Lung (tissue), 12 donors: ENCODE measurements around the gene MBD3. TPM values are rescaled to one million over a fixed set of nuclear protein-coding genes. Genes with fewer than 3 reads are reported as not detected.

Experiments used
- ATAC-seq: fragments of 200-7000 bp; cut with Tn5 transposase; one replicate; pipeline ENCODE4 v1.9.1; 2020; ENCODE audit warnings: moderate number of reproducible peaks; ENCODE audit not compliant: insufficient read depth, low FRiP score
- DNase-seq, 3 donors: peaks; one replicate each; pipeline ENCODE4 v3.0.0-alpha.2; 2013 to 2017
- H3K27ac ChIP-seq, 2 donors: one replicate each; pipeline ENCODE4 v1.5.1; 2013; ENCODE audit warnings: mild to moderate bottlenecking in 2 of 2, moderate library complexity in 2 of 2, control low read depth in 1 of 2, inconsistent platforms in 1 of 2, low read depth in 1 of 2, low read length in 1 of 2
- H3K27me3 ChIP-seq, 3 donors: one replicate each; pipeline ENCODE4 v1.5.1; 2013; ENCODE audit warnings: low read length in 2 of 3; ENCODE audit not compliant: control insufficient read depth in 3 of 3, insufficient read depth in 3 of 3
- H3K36me3 ChIP-seq, 4 donors: one replicate each; pipeline ENCODE4 v1.5.1; 2013; ENCODE audit warnings: low read length in 4 of 4, mild to moderate bottlenecking in 1 of 4, moderate library complexity in 1 of 4; ENCODE audit not compliant: control insufficient read depth in 4 of 4, insufficient read depth in 4 of 4
- H3K4me1 ChIP-seq, 5 donors: one replicate each; pipeline ENCODE4 v1.5.1; 2013; ENCODE audit warnings: low read length in 5 of 5, mild to moderate bottlenecking in 2 of 5, moderate library complexity in 1 of 5; ENCODE audit not compliant: control insufficient read depth in 5 of 5, insufficient read depth in 5 of 5
- H3K4me3 ChIP-seq: one replicate; pipeline ENCODE4 v1.5.1; 2013; ENCODE audit warnings: mild to moderate bottlenecking, control low read depth, moderate library complexity
- H3K9ac ChIP-seq, 2 donors: one replicate each; pipeline ENCODE4 v1.5.1; 2013; ENCODE audit warnings: low read length in 2 of 2, control low read depth in 1 of 2; ENCODE audit not compliant: insufficient read depth in 1 of 2
- H3K9me3 ChIP-seq, 4 donors: one replicate each; pipeline ENCODE4 v1.5.1; 2013; ENCODE audit warnings: low read length in 3 of 4, mild to moderate bottlenecking in 1 of 4, moderate library complexity in 1 of 4; ENCODE audit not compliant: control insufficient read depth in 4 of 4, insufficient read depth in 3 of 4
- CTCF ChIP-seq: IDR thresholded peaks from 2 replicates; pipeline ENCODE4 v1.5.1; 2012; ENCODE audit warnings: mild to moderate bottlenecking; ENCODE audit errors: control extremely low read depth, extremely low read depth
- WGBS, 2 donors: extraction: QIAGEN DNeasy Blood & Tissue Kit; methylation state at CpG; one replicate each; pipeline ENCODE4 v1.1.7; 2013; 5-methylcytosine and 5-hydroxymethylcytosine counted together
- polyA plus RNA-seq, 2 donors: library from polyadenylated mRNA; stranded (reverse); fragments of 200-250 nt; gene quantifications; one replicate each; pipeline ENCODE4 v1.2.1, GENCODE V29; 2013
- total RNA-seq, 2 donors: library from RNA; depleted of rRNA in 1 of 2; stranded (reverse); fragments of >200 nt in 1 of 2; gene quantifications; one replicate each; pipeline ENCODE4 v1.2.1, GENCODE V29; 2014 to 2021
- donor health status: control.
- donor health status: control.
- donor health status: Bipolar disorder and iron deficiency.
- donor health status: healthy.
- donor health status: DM: yes; HTN: yes; CAD: no.

MBD3 gene
- total and polyA plus RNA-seq, 4 donors: 48.1 to 129 (median 88.7) TPM

- Histone ChIP-seq H3K4me3 (no peak overlapping the region), H3K27me3 (no peaks in the 10 kb centered on the region), H3K36me3 (peaks cover 13 to 36% (median 16%) of the 10 kb centered on the region in 4 donors), H3K27ac (no peak overlapping the region), H3K4me1 (peaks cover 0 to 1% (median 0%) of the 10 kb centered on the region in 5 donors), H3K9me3 (no peaks in the 10 kb centered on the region), H3K9ac (no peak overlapping the region)
- no peak for TF ChIP-seq CTCF
- DNase-seq (no peak), ATAC-seq (no peak)
- 93 to 94% methylated on average over 13 of the region's 13 CpGs for WGBS, 2 donors
Measured at GRCh38 chr19:1585243-1585580, 7.5 kb downstream of the MBD3 start.

- 94 to 95% methylated on average over 87 of the region's 87 CpGs for WGBS, 2 donors
- H3K27ac ChIP-seq: no peak overlapping the region
- peaks cover 0 to 1% (median 0%) of the 10 kb centered on the region in 5 donors for H3K4me1 ChIP-seq
- no peaks in the 10 kb centered on the region for H3K27me3 ChIP-seq
- H3K4me3 ChIP-seq: no peak overlapping the region
- DNase-seq (no peak), ATAC-seq (no peak)
- H3K9me3 ChIP-seq: no peaks in the 10 kb centered on the region
- no peak for TF ChIP-seq CTCF
- H3K9ac ChIP-seq: no peak overlapping the region
- H3K36me3 ChIP-seq: peaks cover 14 to 38% (median 17%) of the 10 kb centered on the region in 4 donors
Measured at GRCh38 chr19:1584500-1585242, 8.0 kb downstream of the MBD3 start.

- ATAC-seq (no peak), DNase-seq (no peak)
- Histone ChIP-seq H3K27ac (no peak overlapping the region), H3K36me3 (peaks cover 14 to 58% (median 19%) of the 10 kb centered on the region in 4 donors), H3K9me3 (no peaks in the 10 kb centered on the region), H3K9ac (no peak overlapping the region), H3K27me3 (no peaks in the 10 kb centered on the region), H3K4me3 (no peak overlapping the region), H3K4me1 (no peaks in the 10 kb centered on the region)
- no peak for TF ChIP-seq CTCF
- 93 to 94% methylated on average over 9 of the region's 9 CpGs for WGBS, 2 donors
Measured at GRCh38 chr19:1582201-1582600, 10.5 kb downstream of the MBD3 start.
